PC-9 (cell line): ENCODE measurements around the gene RALBP1. TPM values are rescaled to one million over a fixed set of nuclear protein-coding genes. Genes with fewer than 3 reads are reported as not detected.

Experiments used
- BruUV-seq: library from RNA; stranded (reverse); fragments of 400-500 nt; replicated peaks from 2 replicates; lab custom pipeline; 2021; lab: Mats Ljungman, UMichigan
- CTCF ChIA-PET: fragments of 300-600 bp; sonication (Branson Sonifier 250); formaldehyde crosslinking; loops from one replicate; lab custom pipeline; 2022; ENCODE audit warnings: antibody characterized with exemption; lab: Charles Lee
- POLR2A ChIA-PET: fragments of 300-600 bp; sonication (Branson Sonifier 250); formaldehyde crosslinking; loops from one replicate; lab custom pipeline; 2022; ENCODE audit warnings: antibody characterized with exemption; ENCODE audit not compliant: unreplicated experiment; lab: Charles Lee
- DNase-seq, 2 experiments: peaks; one replicate each; pipeline versions ENCODE4 v3.0.0 to v3.0.0-alpha.2; 2015 to 2022; ENCODE audit warnings: mixed read lengths in 1 of 2
- H2AFZ ChIP-seq: fragments of 200-600 bp; sonication (generic); 2 replicates; pipeline ENCODE4 v1.8.1; 2017; ENCODE audit warnings: antibody characterized with exemption
- H3F3A ChIP-seq: fragments of 200-600 bp; sonication (generic); 2 replicates; pipeline ENCODE4 v1.8.1; 2017; ENCODE audit warnings: antibody characterized with exemption, mild to moderate bottlenecking, low read depth; ENCODE audit not compliant: insufficient read depth
- H3K27ac ChIP-seq: fragments of 200-600 bp; sonication (generic); 2 replicates; pipeline ENCODE4 v1.6.1; 2016; ENCODE audit warnings: mixed run types
- H3K27me3 ChIP-seq: fragments of 200-600 bp; sonication (generic); 2 replicates; pipeline ENCODE4 v1.6.1; 2016; ENCODE audit warnings: low read depth, mixed run types; ENCODE audit not compliant: insufficient read depth
- H3K36me3 ChIP-seq: fragments of 200-600 bp; sonication (generic); 2 replicates; pipeline ENCODE4 v1.6.1; 2016; ENCODE audit warnings: low read depth, mixed run types
- H3K4me1 ChIP-seq: fragments of 200-600 bp; sonication (generic); replicated peaks from 2 replicates; pipeline ENCODE4 v1.6.1; 2016; ENCODE audit warnings: mixed run types; ENCODE audit not compliant: insufficient read depth
- H3K4me2 ChIP-seq: fragments of 200-600 bp; sonication (generic); 2 replicates; pipeline ENCODE4 v1.6.1; 2017; ENCODE audit warnings: mixed run types
- H3K4me3 ChIP-seq: fragments of 200-600 bp; sonication (generic); 2 replicates; pipeline ENCODE4 v1.6.1; 2016; ENCODE audit warnings: mixed run types
- H3K79me2 ChIP-seq: fragments of 200-600 bp; sonication (generic); 2 replicates; pipeline ENCODE4 v1.6.1; 2017; ENCODE audit warnings: low read depth, mixed run types
- H3K9me2 ChIP-seq: fragments of 200-600 bp; sonication (generic); 2 replicates; pipeline ENCODE4 v1.8.1; 2017; ENCODE audit warnings: mild to moderate bottlenecking; ENCODE audit not compliant: insufficient read depth
- H3K9me3 ChIP-seq: fragments of 200-600 bp; sonication (generic); 2 replicates; pipeline ENCODE4 v1.8.1; 2016; ENCODE audit warnings: low read depth; ENCODE audit not compliant: insufficient read depth
- H4K20me1 ChIP-seq: fragments of 200-600 bp; sonication (generic); 2 replicates; pipeline ENCODE4 v1.8.1; 2017; ENCODE audit not compliant: insufficient read depth
- CTCF ChIP-seq: fragments of 200-600 bp; sonication (generic); conservative IDR thresholded peaks from 2 replicates; pipeline ENCODE4 v1.6.1; 2017; ENCODE audit warnings: mixed run types, antibody characterized with exemption, mild to moderate bottlenecking, moderate library complexity
- EZH2 ChIP-seq: fragments of 200-600 bp; sonication (generic); IDR thresholded peaks from 2 replicates; pipeline ENCODE4 v1.8.0; 2017; ENCODE audit warnings: antibody characterized with exemption, low read depth
- intact Hi-C: fragments of 100-400 bp; cut with micrococcal nuclease; formaldehyde crosslinking; loops from one replicate; pipeline ENCODE4 v1.10.0; 2022; ENCODE audit not compliant: unreplicated experiment
- total RNA-seq: library from RNA; stranded (reverse); gene quantifications from 2 replicates; pipeline ENCODE4 v1.2.3, GENCODE V29; 2021

The RALBP1 gene
- total RNA-seq, 1 experiment from 2014 or later = 95.0 TPM

DNA sequence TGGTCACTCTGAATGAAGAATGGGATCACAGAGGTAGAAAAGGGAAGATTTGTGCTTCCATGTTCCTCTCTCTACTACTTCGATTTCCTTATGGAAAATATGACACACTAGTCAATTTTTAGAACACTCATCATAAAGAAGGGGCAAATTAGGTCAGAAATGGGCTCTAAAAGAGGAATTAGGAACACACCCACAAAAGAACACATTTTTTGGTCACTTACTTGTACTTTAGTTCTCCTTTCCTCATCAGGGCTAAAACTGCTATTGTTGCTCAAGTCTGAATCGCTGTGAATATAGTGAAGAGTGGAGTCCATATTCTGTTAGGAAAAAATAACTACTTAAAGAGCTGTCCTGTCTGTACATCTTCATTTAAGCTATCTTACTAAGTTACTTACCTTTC is 86.4 kb downstream of the RALBP1 start:
- Histone ChIP-seq H3K4me3 (no peak overlapping the region), H3F3A (peaks cover 61% of the 10 kb centered on the region), H2AFZ (no peak overlapping the region), H3K36me3 (peaks cover 60% of the 10 kb centered on the region), H3K4me1 (no peaks in the 10 kb centered on the region), H4K20me1 (peaks cover 3% of the 10 kb centered on the region), H3K79me2 (0 out of 2 replicates have a peak, but pooled peaks cover 11% of the 10 kb centered on the region), H3K27ac (no peak overlapping the region), H3K9me3 (no peaks in the 10 kb centered on the region), H3K4me2 (no peak overlapping the region), H3K9me2 (no peaks in the 10 kb centered on the region), H3K27me3 (no peaks in the 10 kb centered on the region)
- POLR2A ChIA-PET = interaction anchor here (0.6 kb wide), 2 partner anchors 11 to 964 kb away, joined by 3 to 4 read pairs; partner anchors contain the start of gene NAPG
- intact Hi-C loops = no loop called here
- CTCF ChIA-PET = no interaction called here
- no peak for TF ChIP-seq EZH2
- no peak for DNase-seq
- BruUV-seq = no TSS peak

DNA sequence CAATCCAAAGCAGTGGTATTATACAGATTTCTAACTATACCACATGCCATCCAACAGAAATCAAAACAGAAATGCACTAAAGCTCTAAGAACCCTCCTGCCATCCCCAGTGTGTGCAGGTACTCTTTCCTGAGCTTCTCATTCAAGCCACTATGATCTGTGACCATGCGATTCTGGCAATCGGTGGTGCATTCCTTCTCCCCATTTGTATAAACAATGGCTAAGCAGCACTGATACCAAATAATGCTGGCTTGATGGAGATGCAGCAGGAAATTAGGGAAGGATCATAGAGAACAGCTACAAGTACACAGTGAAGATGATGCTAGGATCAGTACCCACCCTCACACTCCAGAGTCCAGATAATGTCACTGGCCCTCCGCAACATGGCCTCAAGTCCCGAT is 87.3 kb downstream of the RALBP1 start:
- Histone ChIP-seq H3K9me2 (no peaks in the 10 kb centered on the region), H3K9me3 (no peaks in the 10 kb centered on the region), H3K27ac (no peak overlapping the region), H3K36me3 (peaks cover 61% of the 10 kb centered on the region), H4K20me1 (peaks cover 3% of the 10 kb centered on the region; the same call in 1 of the 2 replicates), H2AFZ (no peak overlapping the region), H3K4me1 (no peaks in the 10 kb centered on the region), H3K27me3 (no peaks in the 10 kb centered on the region), H3K79me2 (0 out of 2 replicates have a peak, but pooled peaks cover 12% of the 10 kb centered on the region), H3F3A (peaks cover 61% of the 10 kb centered on the region), H3K4me3 (no peak overlapping the region), H3K4me2 (no peak overlapping the region)
- intact Hi-C loops = no loop called here
- no peak for DNase-seq
- POLR2A ChIA-PET = interaction anchor here (0.6 kb wide), 1 partner anchor 963 kb away, joined by 3 read pairs; the partner anchor contains the start of gene NAPG
- CTCF ChIA-PET = no interaction called here
- no TSS peak for BruUV-seq
- TF ChIP-seq EZH2 (no peak), CTCF (no peak)

- H3K9me2 ChIP-seq = no peaks in the 10 kb centered on the region
- 0 out of 2 replicates have a peak, but pooled peaks cover 7% of the 10 kb centered on the region for H3K79me2 ChIP-seq
- BruUV-seq = no TSS peak
- no peaks in the 10 kb centered on the region for H3K27me3 ChIP-seq
- no peak overlapping the region for H3K27ac ChIP-seq
- no peak for DNase-seq
- ChIA-PET CTCF (interaction anchor here (0.5 kb wide), 1 partner anchor 22 kb away, joined by 3 read pairs; no protein-coding TSS in a partner anchor), POLR2A (interaction anchor here (0.6 to 0.7 kb wide), 2 partner anchors 9 to 149 kb away, joined by 3 to 5 read pairs; no protein-coding TSS in a partner anchor)
- peaks cover 60% of the 10 kb centered on the region for H3F3A ChIP-seq
- peaks cover 7% of the 10 kb centered on the region; the same call in 1 of the 2 replicates for H4K20me1 ChIP-seq
- no peaks in the 10 kb centered on the region for H3K4me1 ChIP-seq
- H2AFZ ChIP-seq = no peak overlapping the region
- intact Hi-C loops = no loop called here
- no peaks in the 10 kb centered on the region for H3K9me3 ChIP-seq
- no peak for TF ChIP-seq CTCF
- TF ChIP-seq EZH2 = no peak
- no peak overlapping the region for H3K4me2 ChIP-seq
- H3K4me3 ChIP-seq = no peak overlapping the region
- peaks cover 61% of the 10 kb centered on the region for H3K36me3 ChIP-seq
Measured at GRCh38 chr18:9563331-9563730, 88.0 kb downstream of the RALBP1 start.
